ENCODE data around the gene OGA.

GRCh38 chr10:101778151-101778780 is 40.0 kb downstream of the OGA start:
- TF ChIP-seq PPARA (CRISPR knock-in tag; IDR thresholded peaks at IDR 0.05; ENCODE audit: borderline replicate concordance) (no peak), ZFP30 (CRISPR knock-in tag; IDR thresholded peaks at IDR 0.05) (no peak), ZFP3 (CRISPR knock-in tag; IDR thresholded peaks at IDR 0.05) (no peak), RARB (CRISPR knock-in tag; IDR thresholded peaks at IDR 0.05) (no peak)
